22Rv1 (cell line): ENCODE measurements around the gene FYB1.

Experiments
- CTCF ChIP-seq: fragments of 450-650 bp; IDR thresholded peaks from 2 replicates; pipeline ENCODE4 v1.5.1; 2017; ENCODE audit warnings: mild to moderate bottlenecking
- ZFX ChIP-seq: fragments of 450-650 bp; IDR thresholded peaks from 2 replicates; pipeline ENCODE4 v1.6.1; 2017; ENCODE audit warnings: antibody characterized with exemption, borderline replicate concordance

DNA sequence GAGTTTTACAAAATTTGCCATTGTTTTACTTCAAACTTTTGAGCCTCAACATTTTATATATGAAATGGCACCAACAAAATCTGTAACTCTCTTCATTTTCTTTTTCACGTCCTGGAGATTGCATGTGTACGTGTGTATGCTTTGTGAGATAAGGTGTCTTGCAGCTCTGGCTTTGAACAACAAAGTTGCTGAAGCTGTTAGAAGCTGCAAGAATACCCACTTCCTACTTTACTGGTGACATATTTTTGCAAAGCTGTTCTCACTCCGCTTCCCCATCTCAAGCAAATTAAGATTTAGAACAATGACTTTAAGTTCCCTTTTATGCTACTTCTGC, 41.8 kb downstream of the FYB1 start:
- TF ChIP-seq CTCF (no peak), ZFX (no peak)
